Panc1 (cell line): ENCODE measurements around the gene PLEKHG1. TPM values are rescaled to one million over a fixed set of nuclear protein-coding genes. Genes with fewer than 3 reads are reported as not detected.

Experiments
- ATAC-seq: fragments of 200-7000 bp; cut with Tn5 transposase; 2 replicates; pipeline ENCODE4 v1.9.1; 2020; ENCODE audit warnings: mild to moderate bottlenecking, moderate library complexity
- BruUV-seq: library from RNA; stranded (reverse); fragments of 400-500 nt; replicated peaks from 2 replicates; lab custom pipeline; 2021; lab: Mats Ljungman, UMichigan
- CTCF ChIA-PET: fragments of 300-600 bp; sonication (Branson Sonifier 250); formaldehyde crosslinking; loops from one replicate; lab custom pipeline; 2022; ENCODE audit warnings: antibody characterized with exemption; lab: Charles Lee
- POLR2A ChIA-PET: fragments of 300-600 bp; sonication (Branson Sonifier 250); formaldehyde crosslinking; loops from one replicate; lab custom pipeline; 2022; ENCODE audit warnings: antibody characterized with exemption; lab: Charles Lee
- DNase-seq: peaks from one replicate; pipeline ENCODE4 v3.0.0-alpha.2; 2010; ENCODE audit warnings: low read depth, low spot score
- H3K27ac ChIP-seq: 2 replicates; pipeline ENCODE4 v1.5.1; 2011; ENCODE audit warnings: mild to moderate bottlenecking, low read length, inconsistent platforms
- H3K27me3 ChIP-seq: fragments of 200-500 bp; sonication (Bioruptor generic); 2 replicates; pipeline ENCODE4 v1.6.0; 2014; ENCODE audit warnings: low read length, inconsistent platforms; ENCODE audit not compliant: control insufficient read depth, insufficient read depth
- H3K36me3 ChIP-seq: fragments of 200-500 bp; sonication (Bioruptor generic); 2 replicates; pipeline ENCODE4 v1.5.1; 2014; ENCODE audit warnings: inconsistent platforms, mild to moderate bottlenecking, low read length, moderate library complexity; ENCODE audit not compliant: control insufficient read depth, insufficient read depth
- H3K4me1 ChIP-seq: 2 replicates; pipeline ENCODE4 v1.5.1; 2011; ENCODE audit warnings: inconsistent platforms, mild to moderate bottlenecking, low read length, moderate library complexity; ENCODE audit not compliant: control insufficient read depth, insufficient read depth
- H3K4me3 ChIP-seq, 2 experiments: 2 replicates each; pipeline ENCODE4 v1.5.1; 2011 to 2012; ENCODE audit warnings: low read depth in 2 of 2, low read length in 2 of 2, mild to moderate bottlenecking in 2 of 2, inconsistent platforms in 1 of 2, moderate library complexity in 1 of 2
- H3K9me3 ChIP-seq: fragments of 200-500 bp; sonication (Bioruptor generic); 2 replicates; pipeline ENCODE4 v1.5.1; 2014; ENCODE audit warnings: low read depth, mild to moderate bottlenecking, inconsistent platforms, low read length, moderate library complexity; ENCODE audit not compliant: control insufficient read depth, insufficient read depth
- CTCF ChIP-seq: fragments of 450-650 bp; IDR thresholded peaks from 2 replicates; pipeline ENCODE4 v1.5.1; 2017; ENCODE audit warnings: mild to moderate bottlenecking
- POLR2AphosphoS5 ChIP-seq: IDR thresholded peaks from 2 replicates; pipeline ENCODE4 v1.6.1; 2012; ENCODE audit warnings: mild to moderate bottlenecking, low read depth, low read length, moderate library complexity
- REST ChIP-seq, 2 experiments: IDR thresholded peaks; 2 replicates each; pipeline ENCODE4 v1.6.1; 2011 to 2012; ENCODE audit warnings: low read depth in 2 of 2, control low read depth in 1 of 2, low read length in 1 of 2, mild to moderate bottlenecking in 1 of 2, moderate library complexity in 1 of 2; ENCODE audit not compliant: insufficient read depth in 1 of 2
- SIN3A ChIP-seq: IDR thresholded peaks from 2 replicates; pipeline ENCODE4 v1.6.1; 2012; ENCODE audit warnings: low read depth, mild to moderate bottlenecking, low read length, moderate library complexity, borderline replicate concordance; ENCODE audit not compliant: insufficient read depth
- TCF7L2 ChIP-seq: IDR thresholded peaks from 2 replicates; pipeline ENCODE4 v1.6.1; 2011; ENCODE audit warnings: mild to moderate bottlenecking, low read depth, low read length, inconsistent platforms
- in situ Hi-C: cut with HindIII; loops from 2 replicates; pipeline ENCODE4 v1.10.0; 2016; ENCODE audit warnings: low sequenced_read_pairs, low pct_unique_long_range_greater_than_20kb
- intact Hi-C: fragments of 100-400 bp; cut with micrococcal nuclease; formaldehyde crosslinking; loops from one replicate; pipeline ENCODE4 v1.10.0; 2022; ENCODE audit not compliant: unreplicated experiment
- total RNA-seq: library from RNA; stranded (reverse); gene quantifications from one replicate; pipeline ENCODE4 v1.2.1, GENCODE V29; 2021; ENCODE audit not compliant: unreplicated experiment

The PLEKHG1 gene
- total RNA-seq, 1 experiment from 2014 or later, result 4.0 TPM

GRCh38 chr6:150634176-150634963 lies 34.7 kb downstream of the PLEKHG1 start:
- Histone ChIP-seq H3K36me3 (no peaks in the 10 kb centered on the region), H3K4me3 (no peak overlapping the region), H3K27ac (no peak overlapping the region), H3K27me3 (peaks cover 8% of the 10 kb centered on the region), H3K9me3 (no peaks in the 10 kb centered on the region), H3K4me1 (no peaks in the 10 kb centered on the region)
- ChIA-PET POLR2A (no interaction called here), CTCF (no interaction called here)
- no TSS peak for BruUV-seq
- no peak for DNase-seq
- ATAC-seq, result no peak
- in situ Hi-C loops (no loop called here), intact Hi-C loops (no loop called here)
- TF ChIP-seq REST (IDR thresholded peaks at IDR 0.05; ENCODE audit: insufficient read depth in 1 of 2, low read depth in 2 of 2, low read length in 1 of 2) (no peak), TCF7L2 (no peak), POLR2AphosphoS5 (no peak), SIN3A (no peak), CTCF (no peak)

GRCh38 chr6:150634964-150635292 lies 35.2 kb downstream of the PLEKHG1 start:
- H3K4me1 ChIP-seq, result no peaks in the 10 kb centered on the region
- H3K9me3 ChIP-seq, result no peaks in the 10 kb centered on the region
- no peak overlapping the region for H3K27ac ChIP-seq
- H3K36me3 ChIP-seq, result no peaks in the 10 kb centered on the region
- POLR2A ChIA-PET, result no interaction called here
- DNase-seq (no peak), ATAC-seq (no peak)
- intact Hi-C loops, result no loop called here
- no peak overlapping the region for H3K4me3 ChIP-seq
- in situ Hi-C loops, result no loop called here
- TF ChIP-seq POLR2AphosphoS5 (no peak), SIN3A (no peak), TCF7L2 (no peak), REST (IDR thresholded peaks at IDR 0.05; ENCODE audit: insufficient read depth in 1 of 2, low read depth in 2 of 2, low read length in 1 of 2) (no peak), CTCF (no peak)
- BruUV-seq, result no TSS peak
- peaks cover 8% of the 10 kb centered on the region for H3K27me3 ChIP-seq
- CTCF ChIA-PET, result no interaction called here
